NCI-H1105 (cell line): ENCODE results near the gene NABP1.

ENCODE experiments used
- DNase-seq: peaks from one replicate; lab custom pipeline; 2025; lab: John Stamatoyannopoulos, UW

Gene NABP1

DNA sequence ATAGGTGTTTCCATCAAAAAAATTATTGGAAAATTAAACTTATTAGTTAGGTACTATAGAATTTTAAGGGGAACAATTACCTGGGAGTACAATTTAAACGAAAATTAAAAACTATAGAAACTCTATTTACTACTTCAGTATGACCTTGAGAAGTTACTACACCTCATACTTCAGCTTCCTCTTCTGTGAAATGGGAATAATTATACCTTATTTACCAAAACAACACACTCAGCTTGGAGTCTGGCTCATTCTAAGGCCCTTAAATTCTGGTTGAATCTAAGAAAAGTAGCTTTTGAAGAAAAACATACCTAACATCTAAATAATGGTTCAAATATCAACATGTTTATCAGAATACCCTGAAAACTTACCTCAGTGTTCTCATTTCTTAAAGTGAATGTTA lies 2.7 kb downstream of the NABP1 start:
- no peak for DNase-seq

DNA sequence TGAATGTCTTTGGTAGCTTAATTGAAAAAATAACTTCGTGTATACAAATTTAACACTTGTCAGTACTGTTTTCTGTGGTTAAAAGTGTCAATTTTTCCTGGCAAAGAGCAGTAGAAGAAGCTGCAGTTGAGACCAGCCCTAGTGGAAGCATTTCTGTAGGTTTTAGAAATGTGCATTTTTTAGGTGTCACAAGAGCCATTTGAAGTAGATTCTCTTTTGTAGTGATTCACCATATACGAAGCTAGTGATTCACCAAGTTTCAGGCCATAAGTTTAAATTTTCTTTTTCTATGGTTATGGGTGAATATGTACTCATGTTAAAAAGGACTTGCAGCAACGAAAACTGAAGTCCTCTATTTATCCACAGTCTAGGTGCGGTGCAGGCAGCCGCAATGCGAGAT lies 4.2 kb downstream of the NABP1 start:
- DNase-seq: no peak

DNA sequence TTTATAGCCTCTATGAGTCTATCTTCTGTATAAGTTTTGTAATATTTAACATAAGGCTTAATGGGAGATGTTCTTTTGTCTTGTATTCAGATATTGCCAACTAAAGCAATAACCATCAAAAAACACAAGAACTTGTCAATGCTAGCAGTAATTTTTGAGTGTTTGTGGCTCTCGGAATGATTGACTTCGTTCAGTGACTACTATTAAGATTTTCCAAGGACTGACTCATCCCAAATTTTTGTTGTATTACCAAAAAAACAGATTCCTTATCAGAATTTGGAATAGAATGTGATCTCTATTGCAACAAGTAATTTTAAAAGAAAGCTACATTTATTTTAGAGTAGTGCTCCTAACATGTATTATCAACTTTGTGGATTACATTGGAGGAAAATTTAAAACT lies 8.1 kb downstream of the NABP1 start:
- no peak for DNase-seq

DNA sequence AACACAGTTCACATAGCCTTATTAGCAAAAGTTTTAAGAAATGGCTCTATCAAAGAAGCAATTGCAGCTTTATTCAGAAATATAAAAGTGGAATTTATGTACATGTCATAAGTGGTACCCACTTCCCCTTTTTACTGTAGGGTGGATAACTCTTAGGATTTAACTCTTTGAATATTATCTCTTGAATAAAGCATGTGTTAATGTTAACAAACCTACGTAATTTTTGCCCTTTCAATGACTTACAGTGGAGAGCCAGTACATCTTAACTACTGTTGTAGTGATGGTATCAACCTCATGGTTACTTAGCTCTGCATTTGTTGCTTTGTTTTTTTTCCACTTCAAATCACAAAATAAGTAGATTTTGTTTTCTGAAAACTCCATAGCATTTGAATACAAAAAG lies 8.8 kb downstream of the NABP1 start:
- DNase-seq: no peak

DNA sequence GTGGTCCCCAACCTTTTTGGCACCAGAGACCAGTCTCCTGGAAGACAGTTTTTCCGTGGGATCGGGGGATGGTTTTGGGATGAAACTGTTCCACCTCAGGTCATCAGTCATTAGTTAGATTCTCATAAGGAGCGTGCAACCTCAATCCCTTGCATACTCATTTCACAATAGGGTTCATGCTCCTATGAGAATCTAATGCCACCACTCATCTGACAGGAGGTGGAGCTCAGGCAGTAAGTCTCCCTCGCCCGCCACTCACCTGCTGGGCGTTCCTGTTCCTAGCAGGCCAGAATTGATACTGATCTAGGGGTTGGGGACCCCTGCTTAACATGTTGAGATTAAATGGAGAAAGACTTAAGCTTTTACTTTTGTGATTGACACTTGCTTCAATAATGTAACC lies 9.9 kb downstream of the NABP1 start:
- no peak for DNase-seq

DNA sequence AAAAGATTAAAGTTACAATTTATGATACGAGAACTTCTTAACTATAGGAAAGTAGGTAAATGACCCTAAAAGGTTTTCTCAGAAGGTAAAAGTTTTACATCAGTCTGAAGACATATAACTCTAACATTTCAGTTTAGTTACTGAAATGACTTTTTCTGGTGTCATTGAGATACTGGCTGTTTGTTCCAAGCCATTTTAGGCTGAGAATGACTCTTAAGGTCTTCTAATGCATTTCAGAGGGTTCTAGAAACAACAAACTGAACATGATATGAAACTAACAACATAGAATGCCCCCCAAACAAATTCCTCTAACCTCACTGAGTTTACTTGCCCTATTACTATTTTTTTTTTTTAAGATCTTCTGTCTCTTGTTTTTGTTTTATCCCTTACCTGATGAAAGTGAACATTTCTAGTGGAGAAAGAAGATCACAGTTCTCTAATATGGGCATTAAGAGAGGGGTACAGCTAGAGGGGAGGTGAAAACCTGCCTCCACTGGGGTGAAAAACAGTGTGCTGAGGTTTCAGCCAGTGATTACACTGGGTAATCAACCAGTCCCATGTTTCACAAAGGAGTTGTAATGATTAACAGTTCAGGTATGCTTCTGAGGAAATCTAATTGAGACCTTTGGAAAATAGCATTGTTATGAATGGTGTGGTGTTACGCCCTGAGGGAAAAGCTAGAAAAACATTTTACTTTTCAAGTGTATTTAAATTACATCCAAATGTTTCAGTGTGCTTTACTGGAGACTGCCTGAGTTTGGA lies 11.2 kb downstream of the NABP1 start:
- DNase-seq: no peak

DNA sequence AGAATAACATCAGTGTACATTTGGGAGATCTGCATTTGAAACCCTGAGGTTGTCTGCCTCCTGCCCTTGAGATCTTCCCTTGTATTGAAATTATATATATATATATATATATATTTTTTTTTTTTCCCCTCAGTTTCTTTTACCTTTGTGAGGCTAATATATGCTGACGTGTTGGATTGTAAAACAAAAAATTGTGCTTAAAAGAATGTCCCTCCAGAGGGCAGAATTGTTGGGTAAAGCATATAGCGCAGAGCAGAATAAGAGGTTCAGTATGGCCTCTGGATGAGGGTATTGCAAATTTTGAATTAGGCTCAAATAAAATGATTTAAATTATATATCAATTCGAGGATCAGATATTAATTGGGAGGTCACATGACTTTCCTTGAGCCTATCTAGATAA lies 12.4 kb downstream of the NABP1 start:
- no peak for DNase-seq

DNA sequence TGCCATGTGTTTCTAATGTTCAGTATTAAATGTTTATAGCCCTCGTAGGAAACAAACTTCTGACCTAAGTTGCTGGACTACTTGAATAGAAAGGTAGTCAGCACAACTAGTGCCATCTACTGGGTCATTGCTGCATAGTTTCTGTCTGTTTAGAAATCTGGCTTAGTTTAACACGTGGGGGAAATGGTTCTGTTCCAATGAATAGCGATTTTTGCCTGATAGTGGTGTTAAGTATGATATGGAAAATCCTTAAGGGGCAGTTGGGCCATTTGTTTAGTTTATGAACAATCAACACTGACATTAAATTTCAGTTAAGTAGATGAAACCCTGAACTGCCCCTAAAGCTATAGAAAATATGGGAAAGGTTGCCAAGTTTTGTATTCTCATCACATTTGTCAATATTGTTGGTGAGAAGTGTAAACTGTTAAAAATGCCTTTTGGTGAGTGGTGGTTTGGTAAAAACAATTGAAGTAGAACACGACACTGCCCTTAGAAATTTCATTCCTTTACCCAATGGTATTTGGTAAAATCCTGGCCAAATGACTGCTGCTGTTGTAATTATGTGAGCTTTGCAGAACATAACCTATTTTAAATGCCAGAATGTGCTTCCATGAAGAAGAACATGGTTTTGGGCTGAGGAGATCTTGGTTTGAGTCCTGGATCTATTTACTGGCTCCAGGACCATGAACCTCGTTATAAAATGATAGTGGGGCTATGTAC lies 13.2 kb downstream of the NABP1 start:
- DNase-seq: no peak

DNA sequence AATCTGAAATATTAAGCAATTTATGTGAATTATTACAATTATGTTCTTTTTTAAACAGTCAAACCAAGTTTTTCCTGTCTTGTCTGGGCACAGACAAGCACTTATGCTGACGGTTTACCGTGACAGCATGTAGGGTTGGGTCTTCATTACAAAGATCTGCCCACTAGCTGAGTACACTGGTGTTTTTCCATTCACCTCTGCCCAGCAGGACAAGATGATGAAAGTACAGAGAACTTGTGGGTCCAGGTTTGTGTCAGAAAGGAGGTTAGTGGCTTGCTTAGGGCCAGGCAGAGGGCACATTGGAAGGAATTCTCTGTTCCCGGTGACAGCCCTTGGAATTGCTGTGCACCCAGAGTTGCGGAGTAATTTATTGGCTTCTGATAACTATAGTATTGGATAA lies 14.0 kb downstream of the NABP1 start:
- no peak for DNase-seq

DNA sequence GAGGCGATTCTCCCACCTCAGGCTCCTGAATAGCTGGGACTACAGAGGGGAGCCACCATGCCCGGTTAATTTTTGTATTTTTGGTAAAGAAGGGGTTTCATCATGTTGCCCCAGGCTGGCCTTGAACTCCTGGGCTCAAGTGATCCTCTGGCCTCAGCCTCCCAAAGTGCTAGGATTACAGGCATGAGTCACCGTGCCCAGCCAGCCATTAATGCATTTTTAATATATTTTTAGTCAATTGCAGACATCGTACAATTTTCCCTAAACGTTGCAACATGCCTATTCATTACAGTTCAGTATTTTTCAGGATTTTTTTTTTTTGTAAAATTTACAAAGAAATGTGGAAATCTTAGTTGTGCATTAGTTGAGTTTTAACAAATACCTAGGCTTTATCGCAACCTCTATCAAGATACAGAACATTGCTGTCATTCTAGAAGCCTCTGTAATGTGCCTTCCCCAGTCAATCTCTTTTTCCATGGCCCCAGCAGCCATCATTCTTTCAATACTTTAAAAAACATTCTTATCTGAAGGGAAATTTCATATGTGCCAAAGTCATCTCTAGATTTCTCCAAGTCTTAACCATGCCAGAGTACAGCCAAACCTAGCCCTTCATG lies 14.7 kb downstream of the NABP1 start:
- DNase-seq: no peak

DNA sequence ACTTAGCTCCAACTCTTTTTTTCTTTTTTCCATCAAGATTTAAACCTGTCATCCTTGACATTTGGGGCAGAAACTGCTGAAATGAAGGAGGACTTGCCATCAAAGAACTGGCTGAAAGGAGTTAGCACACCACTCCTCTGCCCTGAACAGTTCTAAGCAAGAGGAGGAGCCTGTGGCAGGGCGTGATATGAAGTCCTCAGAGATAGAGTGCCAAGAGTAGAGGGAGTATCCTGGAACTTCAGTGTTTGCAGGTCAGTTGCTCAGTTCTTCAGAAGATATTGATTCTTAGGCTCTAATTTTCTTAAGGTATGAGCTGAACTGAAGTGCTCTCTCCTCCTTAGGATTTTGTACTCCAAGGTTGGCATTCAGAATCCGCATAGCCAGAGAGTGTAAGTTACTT lies 15.2 kb downstream of the NABP1 start:
- no peak for DNase-seq

DNA sequence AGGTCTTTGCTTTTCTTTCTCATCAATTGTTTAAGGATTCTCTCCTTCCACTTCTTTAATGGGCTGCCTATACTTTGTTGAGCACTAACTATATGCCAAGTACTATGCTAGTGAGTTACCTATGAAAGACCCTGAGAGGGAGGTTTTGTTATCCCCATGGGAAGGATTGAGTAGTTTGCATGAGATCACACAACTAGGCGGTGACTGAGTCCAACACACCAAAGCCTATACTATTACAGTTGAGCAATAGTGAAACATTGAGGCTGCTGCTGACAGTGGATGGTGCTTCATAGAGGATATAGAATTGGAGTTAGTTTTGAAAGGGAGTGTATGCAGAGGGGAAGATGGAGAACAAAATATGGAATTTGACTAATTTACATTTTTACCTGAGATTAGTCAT lies 15.8 kb downstream of the NABP1 start:
- no peak for DNase-seq

DNA sequence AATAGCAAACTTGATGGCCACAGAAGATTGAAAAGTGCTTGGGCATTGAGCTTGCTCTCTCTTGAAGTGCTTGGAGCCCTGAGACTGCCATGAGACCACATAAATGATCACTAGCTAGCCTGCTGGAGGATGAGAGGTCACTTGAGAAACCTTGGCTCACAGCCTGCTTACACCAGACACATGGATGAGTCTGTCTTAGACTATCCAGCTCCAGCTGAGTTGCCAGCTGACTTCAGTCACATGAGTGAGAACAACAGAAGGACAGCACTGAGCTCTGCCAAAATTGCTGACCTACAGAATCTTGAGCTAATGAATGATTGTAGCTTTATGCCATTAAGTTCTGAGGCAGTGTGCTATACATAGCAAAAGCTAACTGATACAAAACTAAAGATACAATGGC lies 18.1 kb downstream of the NABP1 start:
- no peak for DNase-seq

DNA sequence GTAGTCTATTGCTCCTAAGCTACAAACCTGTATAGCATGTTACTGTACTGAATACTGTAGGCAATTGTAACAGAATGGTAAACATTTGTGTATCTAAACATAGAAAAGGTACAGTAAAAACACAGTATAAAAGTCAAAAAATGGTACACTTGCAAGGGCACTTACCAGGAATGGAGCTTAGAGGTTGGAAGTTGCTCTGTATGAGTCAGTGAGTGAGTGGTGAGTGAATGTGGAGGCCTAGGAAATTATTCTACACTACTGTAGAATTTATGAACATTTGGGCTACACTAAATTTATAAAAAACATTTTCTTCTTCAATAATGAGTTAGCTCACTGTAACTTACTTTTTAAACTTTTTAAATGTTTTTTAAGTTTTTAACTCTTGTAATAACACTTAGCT lies 19.0 kb downstream of the NABP1 start:
- no peak for DNase-seq

DNA sequence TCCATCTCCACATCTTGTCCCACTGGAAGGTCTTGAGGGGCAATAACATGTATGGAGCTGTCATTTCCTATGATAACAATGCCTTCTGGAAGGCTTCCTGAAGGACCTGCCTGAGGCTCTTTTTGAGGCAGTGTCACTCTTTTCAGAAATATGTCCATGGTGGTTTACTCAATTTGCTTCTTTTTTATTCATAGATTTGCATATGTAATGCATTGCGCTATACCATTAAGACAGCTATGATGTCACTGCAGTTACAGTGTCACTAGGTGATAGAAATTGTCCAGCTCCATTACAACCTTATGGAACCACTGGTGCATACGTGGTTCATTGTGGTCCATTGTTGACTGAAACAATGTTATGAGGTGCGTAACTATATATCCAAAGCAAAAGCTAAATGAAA lies 19.9 kb downstream of the NABP1 start:
- no peak for DNase-seq

DNA sequence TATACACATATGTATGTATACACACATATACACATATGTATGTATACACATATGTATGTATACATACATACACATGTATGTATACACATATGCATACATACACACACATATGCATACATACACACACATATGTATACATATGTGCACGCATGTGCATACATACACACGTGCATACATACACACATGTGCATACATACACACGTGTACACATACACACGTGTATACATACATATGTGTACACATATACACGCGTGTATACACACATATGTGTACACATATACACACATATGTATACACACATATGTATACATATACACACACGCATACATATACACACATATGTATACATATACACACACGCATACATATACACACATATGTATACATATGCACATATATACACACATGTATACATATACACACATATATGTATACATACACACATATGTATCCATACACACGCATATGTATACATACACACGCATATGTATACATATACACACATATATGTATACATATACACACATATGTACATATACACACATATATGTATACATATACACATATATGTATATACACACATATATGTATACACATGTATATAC lies 21.5 kb downstream of the NABP1 start:
- no peak for DNase-seq

DNA sequence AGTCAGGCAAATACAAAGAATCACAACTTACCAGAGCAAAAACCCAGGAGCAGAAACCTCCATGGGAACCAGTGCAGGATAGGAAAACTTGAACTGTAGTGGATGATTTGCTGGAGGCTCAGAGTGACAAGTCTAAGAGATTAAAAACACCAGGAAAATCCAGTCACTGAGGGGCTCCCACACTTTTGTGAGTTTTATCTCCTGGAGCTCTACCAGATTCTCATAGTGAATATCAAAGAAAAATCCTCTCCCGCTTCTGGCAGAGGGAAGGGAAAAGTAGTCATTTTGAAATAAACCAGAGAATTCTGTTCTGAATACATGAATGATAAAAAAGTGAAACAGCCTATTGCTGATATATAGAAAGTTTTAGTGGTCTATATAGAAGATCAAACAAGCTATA lies 23.1 kb downstream of the NABP1 start:
- no peak for DNase-seq

DNA sequence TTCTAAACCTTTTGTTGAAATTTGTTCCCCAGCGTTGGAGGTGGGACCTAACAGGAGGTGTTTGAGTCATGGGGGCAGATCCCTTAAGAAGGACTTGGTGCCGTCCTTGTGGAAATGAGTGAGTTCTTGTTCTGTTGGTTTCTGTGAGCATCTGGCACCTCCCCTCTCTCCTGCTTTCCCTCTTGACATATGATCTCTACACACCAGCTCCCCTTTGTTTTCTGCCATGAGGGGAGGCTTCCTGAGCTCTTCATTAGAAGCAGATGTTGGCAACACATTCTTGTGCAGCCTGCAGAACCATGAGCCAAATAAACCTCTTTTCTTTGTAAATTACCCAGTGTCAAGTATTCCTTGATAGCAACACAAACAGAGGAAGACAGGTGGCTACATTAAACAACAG lies 23.8 kb downstream of the NABP1 start:
- DNase-seq: no peak

DNA sequence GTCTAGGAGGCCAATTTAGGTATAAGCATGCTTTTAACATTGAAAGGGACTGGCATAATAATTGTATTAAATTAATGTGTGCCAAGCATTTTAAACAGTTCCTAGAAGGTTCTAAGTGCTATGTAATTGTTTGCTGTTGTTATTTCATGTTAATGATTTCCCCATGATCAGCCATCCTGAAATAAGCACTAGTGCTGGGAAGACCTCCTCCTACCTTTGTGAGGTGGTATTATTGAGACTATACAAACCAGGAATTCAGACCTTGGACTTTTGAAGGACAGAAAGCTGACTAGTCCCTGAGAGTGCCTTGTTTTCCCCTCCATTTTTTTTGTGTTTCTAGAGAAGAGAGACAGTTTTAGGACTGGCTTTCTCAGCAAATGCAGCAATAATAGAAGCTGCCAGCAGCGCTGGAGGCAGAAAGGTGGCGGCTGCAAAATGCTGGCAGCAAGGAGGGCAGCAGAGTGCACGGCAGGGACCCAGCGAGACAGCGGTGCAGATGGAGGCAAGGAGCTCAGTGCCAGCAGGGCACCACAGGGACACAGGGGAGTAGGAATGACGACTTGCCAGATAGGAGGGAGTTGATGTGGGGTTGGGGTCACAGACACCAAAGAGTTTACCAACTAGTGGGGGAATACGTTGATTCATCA lies 25.3 kb downstream of the NABP1 start:
- no peak for DNase-seq

DNA sequence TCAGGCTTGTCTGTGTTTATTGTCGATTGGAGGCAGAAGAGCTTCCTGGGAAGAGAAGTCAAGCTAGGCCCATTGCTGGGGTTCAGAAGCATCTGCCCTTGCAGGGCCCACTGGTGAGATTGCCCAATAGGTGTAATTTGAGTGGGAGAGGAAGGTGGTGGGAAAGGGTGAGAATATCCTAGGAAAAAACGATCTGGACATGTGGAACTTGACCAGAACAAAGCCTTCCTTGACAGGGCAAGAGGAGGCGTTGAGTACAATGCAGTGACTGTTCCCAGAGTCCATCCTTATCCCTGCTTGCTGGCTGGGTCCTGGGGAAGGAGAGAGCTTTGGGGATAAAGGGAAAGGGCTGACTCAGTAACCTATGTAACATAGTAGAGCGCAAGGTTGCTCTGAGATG lies 27.1 kb downstream of the NABP1 start:
- no peak for DNase-seq

DNA sequence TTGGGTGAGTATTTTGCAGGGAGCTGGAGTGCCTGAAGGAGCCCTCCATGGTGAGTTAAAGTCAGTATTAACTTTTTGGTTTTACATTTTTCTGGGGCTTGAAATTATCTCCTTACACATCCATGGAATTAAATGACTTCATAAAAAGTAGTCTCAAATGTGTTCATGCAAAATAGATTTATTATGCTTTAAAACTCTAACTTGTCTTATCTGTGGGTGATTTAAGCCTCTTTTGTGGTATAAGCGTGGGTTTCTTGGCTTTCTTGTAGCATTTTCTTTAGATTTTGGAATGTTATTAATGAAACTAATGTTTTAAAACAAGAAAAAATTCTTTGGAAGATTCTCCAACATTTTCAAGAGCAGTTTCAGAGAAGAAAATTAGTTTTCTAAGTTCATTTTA lies 27.8 kb downstream of the NABP1 start:
- no peak for DNase-seq

DNA sequence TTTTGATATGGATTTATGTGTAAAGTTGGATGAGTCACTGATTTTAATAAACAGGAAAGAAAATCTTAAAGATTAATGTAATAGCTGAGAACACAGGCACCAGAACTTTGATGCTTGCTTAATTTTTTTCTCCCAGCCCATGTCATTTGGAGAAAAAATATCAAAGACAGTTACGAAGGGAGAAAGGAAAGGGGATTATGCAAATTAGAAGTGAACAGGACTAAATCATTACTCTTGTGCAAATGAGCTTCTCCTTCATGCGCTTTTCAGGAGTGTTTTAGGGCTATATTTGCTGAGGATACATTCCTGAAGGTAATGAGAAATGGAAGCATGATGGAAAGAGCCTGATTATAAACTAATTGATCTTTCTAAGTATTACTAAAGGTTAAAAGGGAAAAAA lies 28.9 kb downstream of the NABP1 start:
- no peak for DNase-seq

DNA sequence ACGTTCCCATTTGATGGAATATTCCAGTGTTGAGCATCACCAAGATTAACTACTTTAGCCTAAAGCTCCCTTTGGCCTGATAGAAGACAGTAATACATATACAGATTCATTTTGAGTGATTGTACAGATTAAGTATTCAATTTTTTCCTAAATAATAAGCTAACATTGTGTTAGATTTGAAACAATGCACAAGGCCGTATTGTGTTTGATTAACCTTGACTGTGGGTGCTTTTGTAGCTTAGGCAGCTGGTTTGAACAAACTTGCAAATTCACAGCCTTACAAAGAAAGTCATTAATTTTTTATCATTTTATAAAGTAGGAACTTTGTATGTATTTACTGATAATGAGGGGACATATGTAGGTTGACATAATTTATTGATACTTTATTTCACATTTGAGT lies 29.6 kb downstream of the NABP1 start:
- DNase-seq: no peak
